Activated CD4-positive, alpha-beta T cell treated with anti-CD3 and anti-CD28 coated beads, Interleukin-2, amount 50 U/mL, for 48 hours (primary cell): ENCODE data around the gene MCMBP.
"Not testable (repeated sequence)": the region's sequence is repeated elsewhere in the genome, so short reads cannot be mapped to it uniquely, and the experiment has no call there.

Experiments
- DNase-seq, 2 experiments: peaks; one replicate each; pipeline ENCODE4 v3.0.0-alpha.2; 2020

MCMBP gene, protein sequence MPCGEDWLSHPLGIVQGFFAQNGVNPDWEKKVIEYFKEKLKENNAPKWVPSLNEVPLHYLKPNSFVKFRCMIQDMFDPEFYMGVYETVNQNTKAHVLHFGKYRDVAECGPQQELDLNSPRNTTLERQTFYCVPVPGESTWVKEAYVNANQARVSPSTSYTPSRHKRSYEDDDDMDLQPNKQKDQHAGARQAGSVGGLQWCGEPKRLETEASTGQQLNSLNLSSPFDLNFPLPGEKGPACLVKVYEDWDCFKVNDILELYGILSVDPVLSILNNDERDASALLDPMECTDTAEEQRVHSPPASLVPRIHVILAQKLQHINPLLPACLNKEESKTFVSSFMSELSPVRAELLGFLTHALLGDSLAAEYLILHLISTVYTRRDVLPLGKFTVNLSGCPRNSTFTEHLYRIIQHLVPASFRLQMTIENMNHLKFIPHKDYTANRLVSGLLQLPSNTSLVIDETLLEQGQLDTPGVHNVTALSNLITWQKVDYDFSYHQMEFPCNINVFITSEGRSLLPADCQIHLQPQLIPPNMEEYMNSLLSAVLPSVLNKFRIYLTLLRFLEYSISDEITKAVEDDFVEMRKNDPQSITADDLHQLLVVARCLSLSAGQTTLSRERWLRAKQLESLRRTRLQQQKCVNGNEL

DNA sequence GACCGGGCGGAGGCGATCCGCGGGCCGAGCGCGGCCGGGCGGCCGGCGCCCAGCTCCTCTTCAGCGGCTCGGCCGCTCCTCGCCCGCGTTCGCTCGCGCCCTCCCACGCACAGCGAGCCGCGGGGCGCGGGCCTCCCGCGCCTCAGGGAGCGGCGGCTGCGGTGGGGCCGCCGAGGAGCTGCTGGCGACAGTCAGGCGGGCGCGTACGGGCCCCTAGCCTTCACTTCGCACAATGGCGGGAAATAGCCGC lies at the start of gene MCMBP:
MCMBP (minus strand) TSS at position 234 of the 250 bp plus-strand sequence. CDS start 259 bp downstream, outside the sequence.
- DNase-seq, result no peak

DNA sequence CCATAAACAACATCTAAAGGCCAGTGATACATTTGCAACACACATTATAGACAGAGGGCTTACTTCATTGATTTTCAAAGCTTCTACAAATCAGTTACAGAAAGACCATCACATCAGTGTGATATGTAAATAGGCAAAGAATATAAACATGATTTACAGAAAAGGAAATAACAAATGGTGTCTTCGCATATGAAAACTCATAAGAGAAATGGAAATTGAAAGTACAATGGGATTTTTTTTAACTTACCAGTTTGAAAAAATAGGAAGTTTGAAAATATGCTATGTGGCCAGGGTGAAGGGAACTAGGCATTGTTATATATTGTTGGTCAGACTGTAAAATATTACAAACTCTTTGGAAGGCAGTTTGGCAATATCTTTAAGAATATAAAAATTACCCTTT lies 47.2 kb upstream of the MCMBP start:
- no peak for DNase-seq

DNA sequence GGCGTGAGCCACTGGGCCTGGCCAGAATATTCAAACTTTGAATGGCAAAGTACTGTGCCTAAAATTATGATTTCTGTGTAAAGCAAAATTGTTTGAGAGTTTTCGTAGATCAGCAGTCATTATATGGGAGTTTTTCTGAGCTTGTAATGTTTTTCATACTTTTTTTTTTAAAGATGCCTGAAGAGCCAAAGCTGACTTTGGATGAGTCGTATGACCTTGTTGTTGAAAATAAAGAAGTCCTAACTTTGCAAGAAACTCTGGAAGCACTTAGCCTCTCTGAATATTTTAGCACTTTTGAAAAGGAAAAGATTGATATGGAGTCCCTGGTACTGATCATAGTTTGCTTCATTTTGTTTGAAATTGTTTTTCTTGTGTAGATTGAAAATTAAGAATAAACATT lies 46.6 kb upstream of the MCMBP start:
- DNase-seq, result no peak

DNA sequence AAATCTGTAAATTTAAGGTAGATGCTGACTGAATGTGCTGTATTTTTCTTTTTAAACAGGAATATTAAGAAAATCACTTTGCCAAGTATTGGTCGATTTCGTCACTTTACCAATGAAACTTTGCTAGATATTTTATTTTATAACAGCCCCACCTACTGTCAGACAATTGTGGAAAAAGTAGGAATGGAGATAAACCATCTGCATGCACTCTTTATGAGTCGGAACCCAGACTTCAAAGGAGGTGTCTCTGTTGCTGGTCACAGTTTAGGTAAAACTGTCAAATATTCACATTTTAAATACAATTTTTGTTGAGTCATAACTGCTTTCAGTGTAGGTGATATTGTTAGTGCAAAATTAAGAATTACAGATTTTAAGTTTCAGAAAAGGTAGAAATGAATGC lies 45.1 kb upstream of the MCMBP start:
- no peak for DNase-seq

DNA sequence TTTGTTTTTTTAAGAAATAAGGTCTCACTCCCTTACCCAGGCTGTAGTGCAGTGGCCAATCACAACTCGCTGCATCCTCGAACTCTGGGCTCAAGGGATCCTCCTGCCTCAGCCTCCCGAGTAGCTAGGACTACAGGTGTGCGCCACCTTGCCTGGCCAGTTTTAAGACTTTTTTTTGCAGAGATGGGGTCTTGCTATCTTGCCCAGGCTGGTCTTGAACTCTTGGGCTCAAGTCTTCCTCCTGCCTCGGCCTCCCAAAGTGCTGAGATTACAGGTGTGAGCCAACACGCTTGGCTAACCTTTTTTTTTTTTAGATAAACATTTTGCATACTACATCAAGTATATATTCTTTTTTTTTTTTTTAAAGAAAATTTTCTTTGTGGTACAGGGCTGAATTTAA lies 38.0 kb upstream of the MCMBP start:
- DNase-seq, result no peak

DNA sequence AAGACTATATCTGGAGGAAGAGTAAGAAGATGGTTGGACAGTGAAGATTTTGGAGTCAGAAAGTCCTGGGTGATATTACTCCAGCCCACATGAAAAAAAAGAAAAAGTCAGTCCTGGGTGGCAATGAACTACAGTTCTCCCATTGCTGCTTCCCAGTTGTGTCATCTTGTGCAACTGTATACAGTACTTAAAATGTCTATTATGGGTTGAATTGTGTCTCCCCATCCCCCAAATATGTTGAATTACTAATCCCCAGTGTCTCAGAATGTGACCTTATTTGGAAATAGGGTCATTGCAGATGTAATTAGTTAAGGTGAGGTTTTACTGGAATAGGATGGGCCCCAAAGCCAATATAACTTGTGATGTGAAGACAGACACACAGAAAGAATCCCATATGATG lies 35.5 kb upstream of the MCMBP start:
- DNase-seq, result no peak

DNA sequence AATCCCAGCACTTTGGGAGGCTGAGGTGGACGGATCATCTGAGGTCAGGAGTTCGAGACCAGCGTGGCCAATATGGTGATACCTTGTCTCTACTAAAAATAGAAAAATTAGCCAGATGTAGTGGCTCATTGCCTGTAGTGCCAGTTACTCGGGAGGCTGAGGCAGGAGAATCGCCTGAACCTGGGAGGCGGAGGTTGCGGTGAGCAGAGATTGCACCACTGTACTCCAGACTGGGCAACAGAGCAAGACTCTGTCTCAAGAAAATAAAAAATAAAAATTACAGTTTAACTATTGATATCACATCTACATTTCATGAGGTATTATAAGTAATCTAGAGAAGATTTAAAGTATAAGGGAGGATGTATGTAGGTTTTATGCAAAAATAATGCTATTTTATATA lies 35.1 kb upstream of the MCMBP start:
- DNase-seq, result not testable (repeated sequence)

DNA sequence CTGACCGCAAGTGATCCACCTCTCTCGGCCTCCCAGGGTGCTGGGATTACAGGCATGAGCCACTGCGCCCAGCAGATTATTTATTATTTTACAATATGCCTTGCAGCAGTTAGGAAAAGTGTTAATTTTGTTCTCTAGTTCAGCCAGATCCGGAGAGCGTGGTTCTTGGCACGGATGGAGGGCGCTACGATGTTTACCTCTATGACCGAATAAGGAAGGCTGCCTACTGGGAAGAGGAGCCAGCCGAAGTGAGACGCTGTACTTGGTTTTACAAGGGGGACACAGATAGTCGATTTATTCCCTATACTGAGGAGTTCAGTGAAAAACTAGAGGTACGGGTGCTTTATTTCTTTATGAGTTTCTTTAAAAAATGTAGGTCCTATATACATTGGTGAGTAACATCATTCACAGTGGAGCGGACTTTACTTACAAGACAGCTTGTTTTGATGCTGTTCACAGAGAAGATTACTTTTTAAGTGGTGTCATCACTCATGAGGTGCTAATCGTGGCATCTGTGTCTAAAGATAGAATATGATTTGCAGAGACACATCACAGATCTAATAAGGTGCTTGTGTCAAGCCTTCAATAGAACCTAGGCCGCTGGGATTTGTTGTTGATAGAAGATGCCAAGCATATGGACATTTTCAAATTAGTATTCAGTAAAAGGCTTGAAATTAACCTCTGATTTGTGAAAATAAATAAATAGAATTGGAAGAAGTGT lies 31.5 kb upstream of the MCMBP start:
- DNase-seq, result no peak

DNA sequence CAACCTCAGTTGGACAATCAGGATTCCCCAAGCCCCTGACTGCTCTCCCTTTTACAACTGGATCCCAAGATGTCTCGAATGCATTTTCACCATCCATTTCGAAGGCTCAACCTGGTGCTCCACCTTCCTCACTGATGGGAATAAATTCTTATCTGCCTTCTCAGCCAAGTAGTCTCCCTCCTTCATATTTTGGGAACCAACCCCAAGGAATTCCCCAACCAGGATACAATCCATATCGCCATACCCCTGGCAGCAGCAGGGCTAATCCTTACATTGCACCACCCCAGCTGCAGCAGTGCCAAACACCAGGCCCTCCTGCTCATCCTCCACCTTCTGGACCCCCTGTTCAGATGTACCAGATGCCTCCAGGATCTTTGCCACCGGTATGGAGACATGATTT lies 25.9 kb upstream of the MCMBP start:
- DNase-seq, result no peak

DNA sequence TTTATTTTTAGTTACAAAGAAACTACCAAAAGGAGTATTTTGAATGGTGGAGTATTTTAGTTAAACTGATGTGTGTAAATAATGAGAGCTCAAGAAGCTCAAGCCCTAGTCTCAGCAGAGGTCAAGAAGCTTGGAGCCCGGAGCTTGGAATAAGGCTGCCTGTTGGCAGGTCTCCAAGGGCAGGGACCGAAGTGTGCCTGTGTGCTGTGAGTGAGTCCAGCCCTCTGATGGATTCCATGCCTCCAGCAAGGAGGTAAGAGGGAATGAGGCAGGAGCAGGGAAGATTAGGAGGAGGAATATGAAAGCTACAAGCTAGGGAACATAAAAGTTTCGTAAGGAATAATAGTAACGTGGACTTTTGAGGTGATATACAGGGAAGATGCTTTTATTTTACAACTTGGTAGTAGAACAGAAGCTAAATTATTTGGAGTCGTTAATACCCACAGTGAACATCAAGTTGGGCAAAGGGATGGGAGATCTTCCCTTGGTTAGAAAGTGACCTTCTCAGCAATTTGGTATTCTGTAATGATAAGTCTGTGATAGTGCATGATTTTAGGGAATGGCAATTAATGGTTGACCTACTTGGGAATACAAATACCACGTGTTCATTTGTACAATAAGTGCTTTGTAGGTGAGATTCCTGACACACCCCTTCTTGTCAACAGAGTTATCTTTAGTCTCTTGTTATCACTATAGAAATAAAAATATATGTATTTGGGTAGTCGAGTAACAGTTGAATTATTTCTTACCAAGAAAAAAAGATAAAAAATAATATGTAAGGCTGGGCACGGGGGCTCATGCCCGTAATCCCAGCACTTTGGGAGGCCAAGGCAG lies 24.5 kb upstream of the MCMBP start:
- no peak for DNase-seq

DNA sequence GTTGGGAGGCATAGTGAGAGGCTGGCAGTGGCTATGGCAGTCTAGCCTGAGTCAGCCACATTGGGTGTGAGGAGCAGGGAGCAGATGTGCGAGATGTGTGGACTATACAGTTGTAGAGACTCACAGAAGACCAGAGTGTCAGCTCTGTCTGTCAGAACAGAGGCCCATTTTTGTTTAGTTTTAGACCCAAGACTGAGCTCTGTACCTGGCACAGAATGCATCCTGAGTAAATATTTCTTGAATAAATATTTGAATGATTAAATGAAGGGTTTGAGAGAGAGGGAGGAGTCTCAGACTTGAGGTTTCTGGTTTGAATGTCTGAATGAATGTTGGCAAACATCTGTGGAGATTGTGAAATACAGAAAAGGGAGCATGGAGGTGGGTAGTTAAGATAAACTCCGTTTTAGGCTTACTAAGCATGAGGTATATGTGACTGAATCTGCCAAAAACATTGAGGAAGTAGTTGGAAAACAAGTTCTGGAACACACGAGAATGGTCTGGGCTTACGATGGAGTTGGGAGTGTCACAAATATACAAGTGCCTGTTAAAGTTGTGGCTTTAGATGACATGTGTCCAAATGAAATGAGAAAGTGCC lies 23.5 kb upstream of the MCMBP start:
- DNase-seq, result no peak

DNA sequence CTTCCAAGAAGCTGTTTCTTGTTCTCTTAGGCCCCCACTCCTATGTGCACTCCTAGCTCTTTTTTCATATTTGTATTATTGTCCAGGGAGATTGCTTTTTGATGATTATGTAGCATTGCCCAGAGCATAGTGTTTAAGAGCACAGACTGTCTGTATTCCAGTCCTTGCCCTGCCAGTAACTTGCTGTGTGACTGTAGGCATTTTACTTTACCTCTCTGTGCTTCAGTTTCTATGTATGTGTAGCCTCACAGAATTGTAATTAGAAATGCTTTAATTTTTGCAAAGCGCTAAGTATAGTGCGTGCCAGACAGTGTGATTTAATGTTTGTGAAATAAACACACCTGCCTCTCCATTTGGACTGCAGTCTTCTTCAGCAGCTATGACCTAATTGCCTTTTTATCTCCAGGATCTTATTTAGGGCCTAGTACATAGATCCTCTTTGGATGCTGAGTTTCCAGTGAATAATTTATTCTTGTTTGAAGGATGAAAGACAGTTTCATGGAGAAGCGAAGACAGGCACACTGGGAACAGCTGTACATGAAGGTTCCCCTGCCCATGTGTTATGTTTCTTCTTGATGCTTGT lies 21.3 kb upstream of the MCMBP start:
- no peak for DNase-seq

DNA sequence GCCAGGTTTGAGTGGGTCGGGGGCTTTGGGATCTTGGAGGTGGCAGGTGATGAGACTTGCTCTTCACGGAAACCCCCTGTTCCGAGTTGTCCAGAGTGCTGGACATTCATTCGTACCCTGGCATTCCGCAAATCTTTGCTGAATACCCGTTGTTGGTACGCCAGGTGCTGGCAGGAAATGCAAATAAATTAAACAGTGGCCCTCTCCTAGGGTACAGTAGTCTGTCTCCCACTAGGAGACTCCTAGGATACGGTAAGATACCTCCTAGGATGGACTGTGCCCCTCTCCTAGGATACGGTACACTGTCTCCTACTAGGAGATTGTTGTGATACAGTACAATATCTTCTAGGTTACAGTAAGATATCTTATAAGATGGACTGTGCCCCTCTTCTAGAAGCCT lies 20.4 kb upstream of the MCMBP start:
- no peak for DNase-seq

DNA sequence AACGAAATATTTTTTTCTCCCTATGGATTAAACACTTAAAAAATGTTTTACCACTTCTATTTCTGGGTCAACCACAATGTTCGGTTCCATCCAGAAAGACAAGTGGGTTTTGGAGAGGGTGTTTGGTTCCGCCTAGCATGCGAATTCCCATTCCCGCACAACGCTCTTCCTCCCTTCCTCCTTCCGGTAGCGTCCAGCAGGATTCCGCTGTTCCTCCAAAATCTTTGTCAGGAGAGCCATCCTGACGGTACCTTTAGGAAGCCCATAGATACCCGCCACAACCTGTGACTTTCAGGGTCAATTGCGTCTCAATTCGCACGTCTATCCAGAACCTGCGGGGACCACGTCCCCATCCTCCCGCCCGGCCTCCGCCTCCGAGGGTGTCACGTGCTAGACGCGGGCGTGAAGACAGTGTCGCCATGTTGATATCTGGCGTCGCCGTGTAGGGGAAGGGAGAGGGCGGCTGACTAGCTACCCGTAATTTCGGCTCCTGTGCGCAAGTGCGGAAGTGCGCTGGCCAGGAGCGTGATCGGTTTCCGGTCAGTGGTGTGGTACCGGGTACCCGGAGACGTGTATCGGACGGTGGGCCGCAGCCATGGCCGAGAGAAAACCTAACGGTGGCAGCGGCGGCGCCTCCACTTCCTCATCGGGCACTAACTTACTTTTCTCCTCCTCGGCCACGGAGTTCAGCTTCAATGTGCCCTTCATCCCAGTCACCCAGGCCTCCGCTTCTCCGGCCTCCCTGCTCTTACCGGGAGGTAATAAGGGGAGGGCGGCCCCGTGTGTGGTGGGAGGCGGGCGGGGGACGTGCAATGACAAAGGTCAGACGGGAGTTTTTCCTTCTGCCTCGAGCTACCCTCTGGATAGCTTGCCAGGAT lies 19.8 kb upstream of the MCMBP start, which contains the start of gene SEC23IP:
SEC23IP (plus strand) TSS at position 543 of the 878 bp plus-strand sequence; CDS start at position 596, 53 bp downstream.
- DNase-seq, result peak; percentile 93 to 95

DNA sequence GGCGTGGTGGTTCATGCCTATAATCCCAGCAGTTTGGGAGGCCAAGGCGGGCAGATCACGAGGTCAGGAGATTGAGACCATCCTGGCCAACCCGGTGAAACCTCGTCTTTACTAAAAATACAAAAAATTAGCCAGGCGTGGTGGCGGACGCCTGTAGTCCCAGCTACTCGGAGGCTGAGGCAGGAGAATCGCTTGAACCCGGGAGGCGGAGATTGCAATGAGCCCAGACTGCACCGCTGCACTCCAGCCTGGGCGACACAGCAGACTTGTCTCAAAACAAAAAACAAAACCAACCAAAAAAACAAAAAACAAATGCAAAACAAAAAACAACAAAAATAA lies 19.2 kb upstream of the MCMBP start:
- DNase-seq, result not testable (repeated sequence)

DNA sequence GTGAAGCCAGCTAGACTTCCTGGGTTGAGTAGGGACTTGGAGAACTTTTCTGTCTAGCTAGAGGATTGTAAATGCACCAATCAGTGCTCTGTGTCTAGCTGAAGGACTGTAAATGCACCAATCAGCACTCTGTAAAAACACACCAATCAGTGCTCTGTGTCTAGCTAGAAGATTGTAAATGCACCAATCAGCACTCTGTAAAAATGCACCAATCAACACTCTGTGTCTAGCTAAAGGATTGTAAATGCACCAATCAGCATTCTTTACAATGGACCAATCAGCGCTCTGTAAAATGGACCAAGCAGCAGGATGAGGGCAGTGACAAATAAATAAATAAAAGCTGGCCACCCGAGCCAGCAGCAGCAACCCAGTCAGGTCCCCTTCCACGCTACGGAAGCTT lies 17.7 kb upstream of the MCMBP start:
- not testable (repeated sequence) for DNase-seq

DNA sequence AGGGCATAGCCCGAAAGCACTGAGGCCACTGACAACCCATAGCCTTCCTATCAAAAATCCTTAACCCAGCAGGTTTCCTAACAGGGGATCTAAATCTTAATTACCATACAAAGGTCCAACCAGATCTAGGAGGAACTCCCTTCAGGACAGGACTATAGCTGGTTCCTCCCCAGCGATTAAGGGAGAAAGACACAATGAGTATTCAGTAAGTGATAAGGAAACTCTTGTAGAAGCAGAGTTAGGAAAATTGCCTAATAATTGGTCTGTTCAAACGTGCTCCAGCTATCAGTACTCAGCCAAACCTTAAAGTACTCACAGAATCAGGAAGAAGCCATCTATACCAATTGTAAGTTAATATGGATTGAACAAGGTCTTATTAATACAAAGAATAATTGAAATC lies 16.6 kb upstream of the MCMBP start:
- not testable (repeated sequence) for DNase-seq

DNA sequence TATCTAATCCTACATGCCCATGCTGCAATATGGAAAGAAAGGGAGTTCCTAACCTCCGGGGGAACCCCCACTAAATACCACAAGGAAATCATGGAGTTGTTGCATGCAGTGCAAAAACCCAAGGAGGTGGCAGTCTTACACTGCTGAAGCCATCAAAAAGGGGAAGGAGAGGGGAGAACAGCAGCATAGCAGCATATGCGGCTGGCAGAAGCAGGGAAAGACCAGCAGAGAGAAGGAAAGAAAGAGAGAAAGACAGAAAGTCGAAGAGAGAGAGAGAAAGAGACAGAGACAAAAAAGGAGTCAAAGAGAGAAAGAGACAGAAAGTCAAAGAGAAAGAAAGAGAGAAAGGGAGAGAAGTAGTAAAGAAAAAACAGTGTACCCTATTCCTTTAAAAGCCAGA lies 16.1 kb upstream of the MCMBP start:
- DNase-seq, result not testable (repeated sequence)

DNA sequence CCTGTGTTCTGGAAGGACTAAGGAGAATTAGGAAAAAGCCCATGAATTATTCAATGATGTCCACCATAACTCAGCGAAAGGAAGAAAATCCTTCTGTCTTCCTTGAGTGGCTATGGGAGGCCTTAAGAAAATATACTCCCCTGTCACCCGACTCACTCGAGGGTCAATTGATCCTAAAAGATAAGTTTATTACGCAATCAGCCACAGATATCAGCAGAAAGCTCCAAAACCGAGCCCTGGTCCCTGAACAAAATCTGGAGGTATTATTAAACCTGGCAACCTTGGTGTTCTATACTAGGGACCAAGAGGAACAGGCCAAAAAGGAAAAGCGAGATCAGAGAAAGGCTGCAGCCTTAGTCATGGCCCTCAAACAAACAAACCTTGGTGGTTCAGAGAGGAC lies 13.4 kb upstream of the MCMBP start:
- DNase-seq, result not testable (repeated sequence)

DNA sequence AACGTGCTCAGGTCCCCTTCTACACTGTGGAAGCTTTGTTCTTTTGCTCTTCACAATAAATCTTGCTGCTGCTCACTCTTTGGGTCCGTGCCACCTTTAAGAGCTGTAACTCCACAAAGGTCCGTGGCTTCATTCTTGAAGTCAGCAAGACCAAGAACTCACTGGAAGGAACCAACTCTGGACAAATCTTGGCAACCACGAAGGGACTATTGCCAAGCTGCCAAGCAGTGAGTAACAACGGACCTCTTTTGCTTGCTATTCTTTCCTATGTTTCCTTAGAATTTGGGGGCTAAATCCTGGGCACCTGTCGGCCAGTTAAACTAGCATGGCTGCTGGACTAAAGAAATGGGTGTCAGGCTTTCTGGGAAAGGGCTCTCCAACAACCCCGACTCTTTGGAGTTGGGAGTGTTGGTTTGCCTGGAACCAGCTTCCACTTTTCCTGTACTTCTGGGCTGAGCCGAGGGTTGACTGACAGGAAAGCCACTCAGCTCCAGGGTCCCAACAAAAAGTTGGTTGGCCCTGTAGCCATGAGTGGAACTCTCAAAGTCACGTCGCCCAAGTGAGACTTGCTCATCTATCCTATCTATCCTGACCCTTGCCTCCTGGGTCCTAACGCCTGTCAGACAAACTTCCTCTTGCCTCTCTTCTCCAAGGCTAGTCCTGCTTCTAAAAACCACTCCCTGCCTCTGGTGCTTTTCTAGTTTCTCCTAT lies 11.4 kb upstream of the MCMBP start:
- not testable (repeated sequence) for DNase-seq

DNA sequence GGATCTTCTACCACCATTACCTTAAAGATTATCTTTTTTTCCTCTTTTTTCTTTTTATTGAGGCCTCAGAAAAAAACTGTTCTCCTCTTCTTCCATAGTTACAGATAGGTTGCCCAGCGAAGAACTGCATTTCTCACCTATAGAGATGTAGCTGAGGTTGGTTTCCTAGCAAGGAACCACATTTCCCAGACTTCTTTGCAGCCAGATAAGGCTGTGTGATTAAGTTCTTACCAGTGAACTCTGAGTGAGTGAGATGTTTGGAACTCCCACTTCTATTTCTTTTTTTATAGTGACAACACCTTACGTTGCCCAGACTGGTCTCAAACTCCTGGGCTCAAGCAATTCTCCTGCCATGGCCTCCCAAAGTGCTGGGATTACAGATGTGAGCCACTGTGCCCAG lies 5.9 kb upstream of the MCMBP start:
- no peak for DNase-seq
